Osteocyte (in vitro differentiated cells): ENCODE data around the gene ATAT1. TPM values are rescaled to one million over a fixed set of nuclear protein-coding genes. Genes with fewer than 3 reads are reported as not detected.
"Not testable (repeated sequence)": the region's sequence is repeated elsewhere in the genome, so short reads cannot be mapped to it uniquely, and the experiment has no call there.

ENCODE experiments used
- DNase-seq: peaks from one replicate; pipeline ENCODE4 v3.0.0; 2021; ENCODE audit warnings: mixed read lengths; ENCODE audit not compliant: unreplicated experiment; ENCODE audit errors: extremely low spot score
- H3K27ac Mint-ChIP-seq: one replicate; pipeline ENCODE4 v1.8.0; 2021; ENCODE audit warnings: mild to moderate bottlenecking, mixed read lengths; ENCODE audit not compliant: unreplicated experiment
- H3K27me3 Mint-ChIP-seq: one replicate; pipeline ENCODE4 v1.8.0; 2021; ENCODE audit warnings: mixed read lengths; ENCODE audit not compliant: unreplicated experiment
- H3K36me3 Mint-ChIP-seq: one replicate; pipeline ENCODE4 v1.8.0; 2021; ENCODE audit warnings: mixed read lengths; ENCODE audit not compliant: unreplicated experiment
- H3K4me1 Mint-ChIP-seq: one replicate; pipeline ENCODE4 v1.8.0; 2021; ENCODE audit warnings: mixed read lengths; ENCODE audit not compliant: unreplicated experiment
- H3K4me3 Mint-ChIP-seq: one replicate; pipeline ENCODE4 v1.8.0; 2021; ENCODE audit warnings: mild to moderate bottlenecking, moderate library complexity, mixed read lengths; ENCODE audit not compliant: unreplicated experiment
- H3K9me3 Mint-ChIP-seq: one replicate; pipeline ENCODE4 v1.8.0; 2021; ENCODE audit warnings: mixed read lengths; ENCODE audit not compliant: unreplicated experiment
- total RNA-seq: library from RNA; stranded (reverse); gene quantifications from 2 replicates; pipeline ENCODE4 v1.2.1, GENCODE V29; 2021
- TF ChIP-seq, protein P1 (sequence below): fragments of 200-600 bp; sonication (generic); IDR thresholded peaks from 2 replicates; pipeline ENCODE4 v1.5.0; 2021; ENCODE audit warnings: antibody characterized with exemption, mild to moderate bottlenecking, moderate library complexity

The ATAT1 gene
- total RNA-seq, 1 donor from 2014 or later = 20.0 TPM

DNA sequence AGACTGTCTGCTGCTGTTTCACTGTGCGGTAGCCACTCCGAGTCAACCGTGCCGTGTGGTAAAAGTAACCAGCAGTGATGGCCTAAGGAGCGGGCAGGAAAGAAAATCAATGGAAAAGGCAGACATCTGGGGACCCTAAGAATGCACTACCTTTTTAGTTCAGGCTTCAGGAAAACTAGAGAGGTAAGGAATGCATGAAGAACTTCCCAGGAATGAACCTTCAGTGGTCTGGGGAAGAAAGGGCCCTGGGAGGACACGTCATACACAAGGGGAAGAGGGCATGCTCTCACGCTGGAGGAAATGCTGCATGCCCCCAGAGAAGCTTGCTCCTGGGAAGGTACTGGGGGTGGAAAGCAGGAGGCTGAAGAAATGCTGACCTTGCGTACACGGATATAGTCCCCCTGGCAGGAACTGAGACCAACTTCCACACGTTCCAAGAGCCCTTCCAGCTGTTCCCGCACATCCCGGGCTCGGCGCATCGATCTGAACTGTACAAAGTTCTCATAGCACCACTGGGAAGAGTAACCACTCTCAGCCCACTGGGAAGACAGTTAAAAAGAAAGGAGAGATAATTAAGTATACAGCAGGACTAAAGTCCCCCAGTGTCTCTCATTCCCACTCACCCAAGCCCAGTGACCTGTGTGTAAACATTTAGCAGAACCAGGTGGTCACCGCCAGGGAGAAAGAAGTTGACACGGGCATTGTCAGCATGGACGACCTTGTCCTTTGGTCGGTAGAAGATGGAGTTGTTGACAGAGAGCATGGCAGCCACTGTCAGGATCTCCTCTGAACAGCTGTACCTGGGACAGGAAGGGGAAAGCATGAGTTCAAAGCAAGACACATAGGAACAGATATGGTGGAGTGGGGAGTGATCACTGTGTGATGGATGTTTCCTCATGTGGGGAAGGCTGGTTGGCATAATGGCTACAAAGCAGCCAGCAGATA is 28.4 kb downstream of the ATAT1 start:
- DNase-seq = no peak
- Mint-ChIP-seq H3K4me1 (no peaks in the 10 kb centered on the region), H3K27me3 (no peaks in the 10 kb centered on the region), H3K9me3 (no peaks in the 10 kb centered on the region), H3K4me3 (no peak overlapping the region), H3K36me3 (peaks cover 55% of the 10 kb centered on the region), H3K27ac (no peak overlapping the region)
- TF ChIP-seq, protein P1, sequence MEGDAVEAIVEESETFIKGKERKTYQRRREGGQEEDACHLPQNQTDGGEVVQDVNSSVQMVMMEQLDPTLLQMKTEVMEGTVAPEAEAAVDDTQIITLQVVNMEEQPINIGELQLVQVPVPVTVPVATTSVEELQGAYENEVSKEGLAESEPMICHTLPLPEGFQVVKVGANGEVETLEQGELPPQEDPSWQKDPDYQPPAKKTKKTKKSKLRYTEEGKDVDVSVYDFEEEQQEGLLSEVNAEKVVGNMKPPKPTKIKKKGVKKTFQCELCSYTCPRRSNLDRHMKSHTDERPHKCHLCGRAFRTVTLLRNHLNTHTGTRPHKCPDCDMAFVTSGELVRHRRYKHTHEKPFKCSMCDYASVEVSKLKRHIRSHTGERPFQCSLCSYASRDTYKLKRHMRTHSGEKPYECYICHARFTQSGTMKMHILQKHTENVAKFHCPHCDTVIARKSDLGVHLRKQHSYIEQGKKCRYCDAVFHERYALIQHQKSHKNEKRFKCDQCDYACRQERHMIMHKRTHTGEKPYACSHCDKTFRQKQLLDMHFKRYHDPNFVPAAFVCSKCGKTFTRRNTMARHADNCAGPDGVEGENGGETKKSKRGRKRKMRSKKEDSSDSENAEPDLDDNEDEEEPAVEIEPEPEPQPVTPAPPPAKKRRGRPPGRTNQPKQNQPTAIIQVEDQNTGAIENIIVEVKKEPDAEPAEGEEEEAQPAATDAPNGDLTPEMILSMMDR = no peak

DNA sequence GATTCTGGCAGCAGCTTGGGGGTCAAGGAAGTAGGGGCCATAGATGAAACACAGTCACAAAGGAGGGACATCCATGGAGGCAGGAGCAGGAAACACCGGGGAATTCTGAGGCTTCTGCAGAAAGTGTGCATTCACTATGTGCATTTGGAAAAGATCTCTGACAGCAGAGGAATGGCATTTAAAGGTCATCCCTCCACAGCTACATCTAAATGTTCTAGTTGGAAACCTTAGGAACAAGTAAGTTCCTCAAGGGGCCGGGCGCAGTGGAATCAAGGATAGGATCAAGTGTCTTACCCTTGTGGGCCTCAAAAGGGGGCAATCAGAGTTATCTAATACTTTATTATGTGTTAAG is 29.0 kb downstream of the ATAT1 start:
- no peak overlapping the region for H3K27ac Mint-ChIP-seq
- TF ChIP-seq, protein P1 = no peak
- DNase-seq = no peak
- H3K4me3 Mint-ChIP-seq = no peak overlapping the region
- no peaks in the 10 kb centered on the region for H3K27me3 Mint-ChIP-seq
- H3K4me1 Mint-ChIP-seq = no peaks in the 10 kb centered on the region
- peaks cover 58% of the 10 kb centered on the region for H3K36me3 Mint-ChIP-seq
- H3K9me3 Mint-ChIP-seq = no peaks in the 10 kb centered on the region

DNA sequence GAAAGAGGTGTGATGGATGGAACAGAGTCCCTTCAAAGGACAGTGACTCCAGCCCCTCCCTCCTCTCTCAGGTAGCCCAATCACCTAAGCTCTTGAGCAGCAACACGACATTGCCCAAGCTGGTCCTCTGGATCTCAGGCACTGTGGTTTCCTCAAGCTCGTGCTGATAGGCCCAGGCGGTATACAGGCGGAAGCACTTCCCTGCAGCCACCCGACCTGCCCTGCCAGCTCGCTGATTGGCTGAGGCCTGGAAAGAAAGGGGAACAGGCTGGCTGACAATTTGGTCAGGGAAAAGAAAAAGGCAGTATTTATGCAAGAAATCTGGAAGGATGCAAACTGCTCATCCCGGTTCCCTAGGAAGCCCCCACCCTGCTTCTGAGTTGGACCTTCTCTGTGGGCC is 29.8 kb downstream of the ATAT1 start:
- peaks cover 56% of the 10 kb centered on the region for H3K36me3 Mint-ChIP-seq
- no peaks in the 10 kb centered on the region for H3K27me3 Mint-ChIP-seq
- H3K4me3 Mint-ChIP-seq = no peak overlapping the region
- H3K4me1 Mint-ChIP-seq = no peaks in the 10 kb centered on the region
- H3K27ac Mint-ChIP-seq = peak overlapping the region; percentile 18
- H3K9me3 Mint-ChIP-seq = no peaks in the 10 kb centered on the region
- DNase-seq = no peak
- TF ChIP-seq, protein P1 = no peak

DNA sequence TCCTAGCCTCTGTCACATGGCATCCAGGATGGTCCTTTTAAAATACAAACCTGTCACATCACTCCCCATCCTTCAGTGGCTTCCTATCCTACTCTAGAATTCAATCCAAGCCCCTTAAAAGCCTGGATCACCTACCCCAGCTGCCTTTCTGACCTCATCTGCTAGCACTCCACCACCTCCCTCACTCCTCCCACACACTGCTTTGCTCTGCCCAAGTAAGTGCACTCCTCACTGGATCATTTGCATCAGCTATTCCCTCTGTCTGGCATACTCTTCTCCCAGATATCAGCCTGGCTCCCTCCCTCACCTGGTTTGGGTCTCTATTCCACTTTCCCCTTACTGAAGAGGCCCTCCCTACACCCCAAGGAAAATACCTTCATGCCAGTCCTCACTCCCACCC is 30.8 kb downstream of the ATAT1 start:
- peaks cover 58% of the 10 kb centered on the region for H3K36me3 Mint-ChIP-seq
- H3K4me1 Mint-ChIP-seq = no peaks in the 10 kb centered on the region
- no peak for DNase-seq
- no peaks in the 10 kb centered on the region for H3K27me3 Mint-ChIP-seq
- no peaks in the 10 kb centered on the region for H3K9me3 Mint-ChIP-seq
- no peak overlapping the region for H3K27ac Mint-ChIP-seq
- TF ChIP-seq, protein P1 = no peak
- H3K4me3 Mint-ChIP-seq = no peak overlapping the region

DNA sequence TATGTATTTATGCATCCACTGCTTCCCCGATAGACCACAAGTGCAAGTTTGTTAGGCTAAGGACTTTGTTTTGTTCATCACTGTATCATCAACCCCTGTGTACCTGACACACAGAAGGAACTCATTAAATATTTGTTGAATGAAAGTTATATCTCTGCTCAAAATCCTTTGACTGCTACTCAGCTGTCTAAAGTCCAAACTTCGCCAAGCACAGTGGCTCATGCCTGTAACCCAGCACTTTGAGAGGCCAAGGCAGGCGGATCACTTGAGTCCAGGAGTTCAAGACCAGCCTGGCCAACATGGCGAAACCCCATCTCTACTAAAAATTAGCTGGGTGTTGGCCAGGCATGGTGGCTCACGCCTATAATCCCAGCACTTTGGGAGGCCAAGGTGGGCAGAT is 31.2 kb downstream of the ATAT1 start:
- not testable (repeated sequence) for H3K9me3 Mint-ChIP-seq, DNase-seq, H3K4me1 Mint-ChIP-seq, H3K27ac Mint-ChIP-seq, H3K4me3 Mint-ChIP-seq, H3K27me3 Mint-ChIP-seq
- H3K36me3 Mint-ChIP-seq = peaks cover 58% of the 10 kb centered on the region
